Body of pancreas (tissue), 4 donors: Measurements from ENCODE around the gene KIFAP3.

ENCODE experiments used
- POLR2A ChIP-seq, 3 donors: fragments of 450-650 bp; IDR thresholded peaks; one replicate each; pipeline ENCODE4 v1.6.1; 2016; ENCODE audit warnings: antibody characterized with exemption in 3 of 3, mild to moderate bottlenecking in 2 of 3
- TF ChIP-seq, protein P1 (sequence below), 7 experiments: fragments of 450-650 bp in 4 of 7; fragments of 200-600 bp in 3 of 7; sonication (generic) in 3 of 7; IDR thresholded peaks; one replicate each; pipeline ENCODE4 v1.5.1; 2016 to 2019; ENCODE audit warnings: antibody characterized with exemption in 7 of 7

DNA sequence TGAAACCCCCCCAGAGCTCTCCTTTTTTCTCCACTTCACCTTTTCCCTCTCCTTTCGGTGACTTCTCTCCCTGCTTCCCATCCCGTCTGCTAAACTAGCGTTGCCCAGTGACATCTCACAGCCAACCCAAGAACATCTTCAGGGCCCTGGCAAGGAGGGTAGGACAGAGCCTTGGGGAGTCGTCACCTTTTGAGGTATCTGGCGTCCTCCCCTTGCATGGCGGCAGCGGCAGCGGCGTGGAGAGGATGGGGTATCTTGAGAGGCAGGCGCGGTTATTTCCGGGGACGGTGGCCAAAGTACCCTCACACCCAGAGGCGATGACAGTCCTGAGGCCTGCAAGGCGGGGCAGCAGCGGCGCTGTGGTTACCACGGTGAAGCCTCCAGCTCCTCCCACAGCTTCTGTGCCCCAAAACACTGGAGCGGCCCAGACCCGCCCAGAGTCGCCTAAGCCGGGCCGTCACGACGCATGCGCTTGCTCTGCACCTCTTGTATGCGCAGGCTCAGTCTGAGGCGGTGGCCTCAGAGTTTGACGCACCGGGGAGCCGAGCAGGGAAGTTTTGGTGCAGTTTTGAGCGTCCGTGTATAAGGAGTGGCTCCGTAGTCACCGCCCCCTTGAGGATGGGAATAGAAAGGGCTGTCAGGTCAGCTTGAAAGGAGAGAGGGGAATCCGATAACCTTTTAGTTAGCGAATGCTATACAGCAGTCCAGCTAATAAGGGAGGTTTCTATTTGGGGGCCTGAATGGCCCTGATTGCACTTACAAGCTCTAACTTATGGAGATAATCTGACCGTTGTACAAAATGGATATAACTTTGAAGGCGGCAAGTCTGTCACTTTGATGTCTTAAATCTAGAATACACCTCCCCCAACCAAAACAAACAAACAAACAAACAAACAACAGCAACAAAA lies at the start of gene KIFAP3:
- TF ChIP-seq, protein P1, sequence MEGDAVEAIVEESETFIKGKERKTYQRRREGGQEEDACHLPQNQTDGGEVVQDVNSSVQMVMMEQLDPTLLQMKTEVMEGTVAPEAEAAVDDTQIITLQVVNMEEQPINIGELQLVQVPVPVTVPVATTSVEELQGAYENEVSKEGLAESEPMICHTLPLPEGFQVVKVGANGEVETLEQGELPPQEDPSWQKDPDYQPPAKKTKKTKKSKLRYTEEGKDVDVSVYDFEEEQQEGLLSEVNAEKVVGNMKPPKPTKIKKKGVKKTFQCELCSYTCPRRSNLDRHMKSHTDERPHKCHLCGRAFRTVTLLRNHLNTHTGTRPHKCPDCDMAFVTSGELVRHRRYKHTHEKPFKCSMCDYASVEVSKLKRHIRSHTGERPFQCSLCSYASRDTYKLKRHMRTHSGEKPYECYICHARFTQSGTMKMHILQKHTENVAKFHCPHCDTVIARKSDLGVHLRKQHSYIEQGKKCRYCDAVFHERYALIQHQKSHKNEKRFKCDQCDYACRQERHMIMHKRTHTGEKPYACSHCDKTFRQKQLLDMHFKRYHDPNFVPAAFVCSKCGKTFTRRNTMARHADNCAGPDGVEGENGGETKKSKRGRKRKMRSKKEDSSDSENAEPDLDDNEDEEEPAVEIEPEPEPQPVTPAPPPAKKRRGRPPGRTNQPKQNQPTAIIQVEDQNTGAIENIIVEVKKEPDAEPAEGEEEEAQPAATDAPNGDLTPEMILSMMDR (IDR thresholded peaks at IDR 0.05), result peak; percentile 18 to 76 (median 70)
- TF ChIP-seq POLR2A (IDR thresholded peaks at IDR 0.05), result peak; percentile 30 to 76 (median 75)
